ENCODE data around the gene TYW1.
"Not testable (repeated sequence)": the region's sequence is repeated elsewhere in the genome, so short reads cannot be mapped to it uniquely, and the experiment has no call there.

TYW1 gene

GRCh38 chr7:67046819-67047218 is 50.2 kb downstream of the TYW1 start:
- not testable (repeated sequence) for DNase-seq (ENCODE audit: low spot score)

GRCh38 chr7:67049908-67050307 is 53.3 kb downstream of the TYW1 start:
- DNase-seq (ENCODE audit: low spot score) = not testable (repeated sequence)

- not testable (repeated sequence) for DNase-seq (ENCODE audit: low spot score)
Observed at GRCh38 chr7:67052161-67052560, 55.5 kb downstream of the TYW1 start.

GRCh38 chr7:67056683-67057082 is 60.0 kb downstream of the TYW1 start:
- DNase-seq (ENCODE audit: low spot score) = no peak

- DNase-seq (ENCODE audit: low spot score) = not testable (repeated sequence)
Observed at GRCh38 chr7:67061321-67061720, 64.7 kb downstream of the TYW1 start.

- not testable (repeated sequence) for DNase-seq (ENCODE audit: low spot score)
Observed at GRCh38 chr7:67062802-67063201, 66.2 kb downstream of the TYW1 start.

- not testable (repeated sequence) for DNase-seq (ENCODE audit: low spot score)
Observed at GRCh38 chr7:67066950-67067622, 70.5 kb downstream of the TYW1 start.

- not testable (repeated sequence) for DNase-seq (ENCODE audit: low spot score)
Observed at GRCh38 chr7:67076120-67076519, 79.5 kb downstream of the TYW1 start.

- DNase-seq (ENCODE audit: low spot score) = not testable (repeated sequence)
Observed at GRCh38 chr7:67082880-67083279, 86.2 kb downstream of the TYW1 start.

GRCh38 chr7:67089261-67089660 is 92.6 kb downstream of the TYW1 start:
- DNase-seq (ENCODE audit: low spot score) = peak; percentile 2

GRCh38 chr7:67091053-67091452 is 94.4 kb downstream of the TYW1 start:
- not testable (repeated sequence) for DNase-seq (ENCODE audit: low spot score)

- DNase-seq (ENCODE audit: low spot score) = not testable (repeated sequence)
Observed at GRCh38 chr7:67098031-67098430, 101.4 kb downstream of the TYW1 start.

- DNase-seq (ENCODE audit: low spot score) = not testable (repeated sequence)
Observed at GRCh38 chr7:67099406-67099805, 102.8 kb downstream of the TYW1 start.

- not testable (repeated sequence) for DNase-seq (ENCODE audit: low spot score)
Observed at GRCh38 chr7:67100038-67100437, 103.4 kb downstream of the TYW1 start.

- DNase-seq (ENCODE audit: low spot score) = no peak
Observed at GRCh38 chr7:67100956-67101361, 104.3 kb downstream of the TYW1 start.

- not testable (repeated sequence) for DNase-seq (ENCODE audit: low spot score)
Observed at GRCh38 chr7:67104937-67105336, 108.3 kb downstream of the TYW1 start.

- DNase-seq (ENCODE audit: low spot score) = no peak
Observed at GRCh38 chr7:67105377-67105776, 108.7 kb downstream of the TYW1 start.

GRCh38 chr7:67106255-67106654 is 109.6 kb downstream of the TYW1 start:
- DNase-seq (ENCODE audit: low spot score) = not testable (repeated sequence)

GRCh38 chr7:67111342-67111741 is 114.7 kb downstream of the TYW1 start:
- DNase-seq (ENCODE audit: low spot score) = not testable (repeated sequence)

GRCh38 chr7:67114483-67115246 is 118.0 kb downstream of the TYW1 start:
- DNase-seq (ENCODE audit: low spot score) = not testable (repeated sequence)

- DNase-seq (ENCODE audit: low spot score) = not testable (repeated sequence)
Observed at GRCh38 chr7:67120491-67120890, 123.9 kb downstream of the TYW1 start.

- not testable (repeated sequence) for DNase-seq (ENCODE audit: low spot score)
Observed at GRCh38 chr7:67128257-67128656, 131.6 kb downstream of the TYW1 start.

GRCh38 chr7:67130766-67131165 is 134.1 kb downstream of the TYW1 start:
- not testable (repeated sequence) for DNase-seq (ENCODE audit: low spot score)

All from LoVo (cell line).